Stimulated activated CD4-positive, alpha-beta T cell treated with anti-CD3 and anti-CD28 coated beads, Interleukin-2, amount 100 ng/mL, for 24 hours (primary cell): ENCODE data around the gene SUGCT.
"Not testable (repeated sequence)": the region's sequence is repeated elsewhere in the genome, so short reads cannot be mapped to it uniquely, and the experiment has no call there.

ENCODE experiments used
- DNase-seq, 2 donors: peaks; one replicate each; pipeline ENCODE4 v3.0.0-alpha.2; 2020

The SUGCT gene

GRCh38 chr7:40643664-40644063, 508.9 kb downstream of the SUGCT start:
- no peak for DNase-seq

DNA sequence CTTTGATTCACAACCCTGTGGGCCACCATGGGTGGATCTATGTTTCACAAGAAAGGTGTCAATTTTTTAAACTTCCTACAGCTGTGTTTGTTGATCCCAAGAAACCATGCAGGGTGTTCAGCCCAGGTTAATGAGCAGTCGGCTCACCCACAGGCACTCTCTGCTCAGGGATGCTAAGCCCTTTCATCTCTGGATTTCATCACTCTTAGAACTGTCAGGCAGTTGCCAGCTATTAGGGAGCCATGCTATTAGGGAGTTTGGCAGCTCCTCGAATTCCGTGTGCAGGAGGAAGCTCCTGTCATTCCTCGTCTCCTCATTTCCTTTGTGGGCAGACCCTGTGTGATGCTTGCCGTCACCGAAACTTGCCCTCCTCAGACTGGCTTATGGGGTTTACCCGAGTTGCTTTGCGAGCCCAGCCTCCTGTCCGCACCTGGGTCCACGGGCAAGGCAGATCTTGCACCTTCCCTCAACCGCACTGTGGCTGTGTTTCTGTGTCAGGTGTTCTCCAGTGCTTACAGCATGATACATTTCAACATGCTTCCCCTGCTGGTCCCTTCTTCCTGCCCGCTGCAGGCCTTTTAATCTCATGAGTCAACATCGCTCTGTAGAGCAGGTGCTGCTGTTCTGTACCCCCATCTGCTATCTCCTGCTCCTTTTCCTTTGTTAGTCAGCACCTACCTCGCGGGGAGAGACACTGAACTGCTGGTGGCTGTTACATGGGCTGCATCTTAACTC, 509.8 kb downstream of the SUGCT start:
- no peak for DNase-seq

- DNase-seq = no peak
Observed at GRCh38 chr7:40645197-40645596, 510.4 kb downstream of the SUGCT start.

DNA sequence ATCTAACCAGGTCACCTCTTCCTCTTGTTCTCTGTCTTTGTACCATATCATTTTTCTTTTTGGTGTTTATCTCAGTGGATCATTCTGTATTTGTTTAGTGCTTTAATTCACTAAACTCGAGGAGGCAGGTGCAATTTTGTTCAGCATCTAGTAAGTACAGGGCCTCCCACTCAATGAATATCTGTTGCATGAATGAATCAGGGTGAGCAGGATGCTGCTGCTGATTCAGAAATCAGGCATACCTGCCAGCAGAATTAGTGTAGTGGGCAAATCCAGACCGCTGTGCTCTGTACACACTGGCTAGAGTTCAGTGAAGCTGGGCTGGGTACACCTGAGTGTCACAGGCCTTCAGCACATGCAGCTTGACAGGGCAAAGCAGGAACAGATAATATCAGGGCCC, 511.9 kb downstream of the SUGCT start:
- DNase-seq = no peak

GRCh38 chr7:40647719-40648118, 512.9 kb downstream of the SUGCT start:
- DNase-seq = no peak

- DNase-seq = no peak
Observed at GRCh38 chr7:40649247-40649646, 514.4 kb downstream of the SUGCT start.

- DNase-seq = not testable (repeated sequence)
Observed at GRCh38 chr7:40650903-40651302, 516.1 kb downstream of the SUGCT start.

- no peak for DNase-seq
Observed at GRCh38 chr7:40654171-40654570, 519.4 kb downstream of the SUGCT start.

DNA sequence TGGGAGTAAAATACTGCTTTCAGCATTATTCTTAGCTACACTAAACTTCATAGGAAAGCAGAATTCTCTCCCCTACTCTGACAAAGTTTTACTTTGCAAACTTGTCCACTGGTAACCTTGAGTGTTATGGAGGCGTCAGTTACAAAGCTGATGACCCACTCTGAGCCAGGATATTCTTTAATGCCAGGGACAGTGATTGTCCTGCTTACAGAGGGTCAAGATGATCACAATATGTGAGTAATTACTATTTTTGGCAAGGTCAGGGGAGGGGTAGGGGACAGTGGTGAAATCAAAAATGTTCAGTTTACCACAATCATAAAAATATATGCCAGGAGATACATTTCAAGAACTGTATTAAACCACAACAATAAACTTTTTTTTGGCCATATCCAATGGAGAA, 520.6 kb downstream of the SUGCT start:
- DNase-seq = no peak

GRCh38 chr7:40656349-40656748, 521.5 kb downstream of the SUGCT start:
- DNase-seq = no peak

GRCh38 chr7:40658729-40659128, 523.9 kb downstream of the SUGCT start:
- no peak for DNase-seq

GRCh38 chr7:40659231-40659630, 524.4 kb downstream of the SUGCT start:
- no peak for DNase-seq

DNA sequence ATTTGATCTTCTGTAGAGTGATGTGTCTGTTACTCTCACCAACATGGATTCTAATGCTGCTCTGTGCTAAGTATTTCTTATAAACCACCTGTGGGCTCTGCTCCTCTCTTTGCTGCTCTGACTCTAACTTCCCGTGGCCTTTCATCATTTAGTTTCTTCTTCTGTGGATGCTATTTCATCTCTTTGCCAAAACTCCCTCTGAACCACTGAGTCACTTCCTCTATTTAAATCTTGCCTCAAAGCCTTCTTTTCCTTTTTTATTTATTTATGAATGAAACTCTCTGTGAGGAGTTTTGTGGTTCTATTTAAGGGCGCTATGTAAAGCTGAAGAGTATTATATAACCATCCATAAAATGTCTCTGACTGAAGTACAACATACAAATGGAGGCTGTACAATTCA, 538.5 kb downstream of the SUGCT start:
- DNase-seq = no peak

DNA sequence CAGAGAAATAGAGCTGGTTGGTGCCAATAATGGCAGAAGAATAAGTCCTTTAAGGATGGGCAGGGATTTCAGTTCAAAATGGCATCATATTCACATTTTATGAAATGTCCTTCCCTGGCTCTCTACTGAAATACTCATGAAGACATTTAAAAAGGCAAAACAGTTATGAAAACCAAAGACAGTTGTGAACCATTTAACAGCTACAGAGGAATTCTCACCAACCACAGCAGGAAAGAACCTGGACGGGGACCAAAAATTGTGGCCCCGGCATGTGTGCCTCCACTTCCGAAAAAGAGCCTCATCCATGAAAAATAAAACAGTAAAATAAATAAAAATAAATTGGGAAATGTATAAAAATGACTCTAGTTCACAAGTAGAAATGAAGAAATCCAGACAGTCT, 539.5 kb downstream of the SUGCT start:
- no peak for DNase-seq

GRCh38 chr7:40675741-40676140, 540.9 kb downstream of the SUGCT start:
- DNase-seq = no peak

DNA sequence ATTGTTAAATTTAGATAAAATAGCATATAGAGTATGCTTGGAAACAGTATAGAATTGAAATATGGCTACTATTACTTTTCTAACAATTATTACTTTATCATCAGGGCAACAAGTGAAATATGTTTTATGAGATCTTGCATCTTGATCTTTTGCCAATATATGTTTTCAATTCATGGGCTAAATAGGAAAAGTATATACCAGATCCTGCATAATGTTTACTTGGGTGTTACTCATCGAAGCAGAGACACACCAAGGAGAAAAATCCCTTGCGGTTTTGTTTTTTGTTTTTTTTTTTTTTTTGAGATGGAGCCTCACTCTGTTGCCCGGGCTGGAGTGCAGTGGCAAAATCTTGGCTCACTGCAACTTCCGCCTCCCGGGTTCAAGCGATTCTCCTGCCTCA, 541.4 kb downstream of the SUGCT start:
- DNase-seq = no peak

GRCh38 chr7:40680657-40681056, 545.9 kb downstream of the SUGCT start:
- DNase-seq = no peak

DNA sequence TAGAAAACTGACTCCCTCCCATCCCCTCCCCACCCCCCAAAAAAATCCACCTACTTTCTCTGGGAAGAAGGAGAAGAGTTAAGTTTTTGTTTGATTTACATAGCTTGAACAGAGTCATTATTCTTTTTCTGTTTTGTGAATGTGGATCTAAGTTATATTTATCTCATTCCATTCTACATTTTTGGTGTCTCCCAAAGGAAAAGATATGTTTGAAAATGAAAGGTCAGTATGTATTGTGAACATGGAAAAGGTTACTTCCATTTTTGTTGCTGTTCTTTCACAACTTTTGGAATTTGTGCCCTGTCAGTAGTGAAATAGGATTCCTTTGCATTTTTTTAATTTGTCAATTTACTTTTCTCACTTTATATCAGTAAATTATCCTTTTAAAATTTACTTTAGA, 547.9 kb downstream of the SUGCT start:
- DNase-seq = no peak

DNA sequence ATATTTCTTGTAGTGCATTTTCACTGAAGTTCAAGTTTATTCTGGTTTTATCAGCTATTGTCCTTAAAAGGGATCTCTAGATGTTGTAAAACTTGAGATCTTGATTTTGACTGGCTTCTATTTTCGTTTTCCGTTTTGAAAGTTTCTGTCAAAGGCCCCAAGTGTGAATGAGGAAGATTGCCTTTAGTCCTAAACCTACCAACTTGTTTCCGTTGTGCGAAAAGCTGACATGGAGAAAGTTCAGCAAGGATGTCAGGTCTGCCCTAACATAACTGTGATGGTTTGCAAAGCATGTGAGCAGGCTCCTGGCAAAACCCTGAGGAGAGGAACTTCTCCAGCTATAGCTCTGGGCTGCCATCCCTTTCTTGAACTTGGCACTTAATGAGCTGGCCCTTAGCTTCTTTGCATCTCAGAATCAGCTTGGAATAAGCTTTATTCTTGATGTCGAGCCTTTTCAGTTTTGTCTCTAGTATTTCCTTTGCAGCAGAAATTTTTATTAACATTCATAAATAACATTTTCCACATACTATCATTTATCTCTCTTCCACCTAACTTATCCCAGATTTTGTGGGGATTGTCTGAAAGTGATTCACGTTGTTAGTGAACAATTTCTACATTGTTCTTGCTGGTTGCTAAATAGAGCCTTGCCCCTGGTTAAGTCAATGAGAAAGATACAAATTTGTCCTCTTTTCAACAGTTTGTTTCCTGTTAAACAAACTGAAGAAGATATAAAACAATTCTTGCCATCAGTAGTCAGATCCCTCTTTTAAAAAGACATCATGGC, 559.4 kb downstream of the SUGCT start:
- DNase-seq = no peak

GRCh38 chr7:40694991-40695390, 560.2 kb downstream of the SUGCT start:
- DNase-seq = no peak

DNA sequence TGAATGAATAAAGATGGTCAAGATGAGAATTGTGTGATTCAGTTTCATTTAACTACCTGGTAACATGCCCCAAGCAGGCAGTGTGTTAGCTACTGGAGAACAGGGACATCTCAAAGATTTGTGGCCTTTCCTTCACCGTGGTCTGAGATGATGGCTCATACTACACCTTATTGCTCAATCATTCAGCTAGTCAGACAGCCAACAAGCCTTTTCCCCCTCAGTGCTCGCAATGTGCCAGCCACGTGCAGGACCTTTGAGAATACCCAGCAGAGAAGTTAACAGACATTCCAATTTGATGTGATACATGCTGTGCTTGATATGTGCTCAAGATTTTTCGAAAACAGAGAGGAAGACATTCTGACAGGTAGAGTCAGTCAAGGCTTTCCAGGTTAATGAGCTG, 562.8 kb downstream of the SUGCT start:
- DNase-seq = no peak

DNA sequence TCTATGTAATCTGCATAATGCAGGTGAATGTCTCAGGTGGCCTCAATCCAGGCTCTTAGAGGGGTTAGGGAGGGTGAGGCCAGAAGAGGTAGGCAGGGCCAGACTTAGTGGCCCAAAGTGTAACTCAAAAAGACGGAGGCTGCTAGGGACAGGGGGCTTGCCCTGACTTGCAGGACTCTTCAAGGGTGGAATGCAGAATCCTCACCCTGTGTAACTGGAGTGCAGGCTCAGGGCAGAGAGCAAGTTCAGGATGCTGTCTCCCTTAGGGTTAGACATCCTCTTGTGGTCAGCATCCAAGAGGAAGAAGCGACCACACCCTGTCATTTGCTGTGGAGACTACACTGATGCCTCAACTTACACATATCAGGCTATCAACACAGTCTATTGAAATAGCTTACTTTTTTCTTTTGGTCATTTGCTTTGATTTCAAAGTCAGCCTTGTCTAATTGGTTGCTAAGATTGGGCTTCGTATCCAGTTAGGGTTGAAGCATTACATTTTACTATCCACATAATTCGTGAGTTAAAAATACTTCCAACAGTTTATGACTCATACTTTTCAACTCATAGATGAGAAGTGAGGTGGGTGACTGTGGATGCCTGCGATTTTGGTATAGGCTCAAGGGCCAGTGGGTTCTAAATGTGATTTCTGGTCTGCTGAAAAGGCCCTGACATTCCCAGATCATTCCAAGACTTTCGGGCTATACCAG, 563.6 kb downstream of the SUGCT start:
- no peak for DNase-seq

- DNase-seq = no peak
Observed at GRCh38 chr7:40698921-40699260, 564.1 kb downstream of the SUGCT start.
